ENCODE data around the gene PLCB1.

DNA sequence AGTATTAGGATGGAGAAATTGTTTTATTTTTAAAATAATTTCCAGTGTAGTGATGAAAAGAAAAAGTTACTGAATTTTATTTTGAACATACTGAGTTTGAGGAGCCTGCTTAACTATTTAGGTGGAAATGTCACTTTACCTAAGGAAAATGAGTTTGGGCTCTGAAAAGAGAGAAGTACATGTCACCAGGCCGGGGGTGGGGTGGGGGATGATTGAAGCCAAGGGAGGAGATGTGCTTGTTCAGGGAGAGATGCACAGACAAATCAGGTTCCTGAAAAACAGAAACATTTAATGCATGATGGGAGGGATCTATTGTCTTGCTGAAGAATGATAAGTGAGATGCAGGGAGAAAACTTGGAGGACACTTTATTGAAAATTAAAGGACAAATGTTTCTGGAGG is 71.3 kb downstream of the PLCB1 start:
- TF ChIP-seq, protein P1, sequence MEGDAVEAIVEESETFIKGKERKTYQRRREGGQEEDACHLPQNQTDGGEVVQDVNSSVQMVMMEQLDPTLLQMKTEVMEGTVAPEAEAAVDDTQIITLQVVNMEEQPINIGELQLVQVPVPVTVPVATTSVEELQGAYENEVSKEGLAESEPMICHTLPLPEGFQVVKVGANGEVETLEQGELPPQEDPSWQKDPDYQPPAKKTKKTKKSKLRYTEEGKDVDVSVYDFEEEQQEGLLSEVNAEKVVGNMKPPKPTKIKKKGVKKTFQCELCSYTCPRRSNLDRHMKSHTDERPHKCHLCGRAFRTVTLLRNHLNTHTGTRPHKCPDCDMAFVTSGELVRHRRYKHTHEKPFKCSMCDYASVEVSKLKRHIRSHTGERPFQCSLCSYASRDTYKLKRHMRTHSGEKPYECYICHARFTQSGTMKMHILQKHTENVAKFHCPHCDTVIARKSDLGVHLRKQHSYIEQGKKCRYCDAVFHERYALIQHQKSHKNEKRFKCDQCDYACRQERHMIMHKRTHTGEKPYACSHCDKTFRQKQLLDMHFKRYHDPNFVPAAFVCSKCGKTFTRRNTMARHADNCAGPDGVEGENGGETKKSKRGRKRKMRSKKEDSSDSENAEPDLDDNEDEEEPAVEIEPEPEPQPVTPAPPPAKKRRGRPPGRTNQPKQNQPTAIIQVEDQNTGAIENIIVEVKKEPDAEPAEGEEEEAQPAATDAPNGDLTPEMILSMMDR (IDR thresholded peaks at IDR 0.05; ENCODE audit: borderline replicate concordance, extremely low read depth, low read length, poor library complexity, severe bottlenecking) = no peak
- no peak for TF ChIP-seq EZH2 (IDR thresholded peaks at IDR 0.05; ENCODE audit: borderline replicate concordance, low read depth, low read length, severe bottlenecking)
